ENCODE data around the gene TFAP2A. TPM values are rescaled to one million over a fixed set of nuclear protein-coding genes. Genes with fewer than 3 reads are reported as not detected.

Gene TFAP2A
- total RNA-seq, 1 donor from 2014 or later: 3.4 TPM

GRCh38 chr6:10411971-10412460, 2.9 kb downstream of the TFAP2A start:
- no peak for FAIRE-seq
- no peaks in the 10 kb centered on the region for H3K27me3 ChIP-seq (ENCODE audit: control insufficient read depth, insufficient read depth, low read length)
- peak overlapping the region; percentile 61 for H3K4me3 ChIP-seq (ENCODE audit: low read depth, low read length)
- no peak for TF ChIP-seq CTCF (IDR thresholded peaks at IDR 0.05; ENCODE audit: insufficient read depth, low read length, severe bottlenecking)
- DNase-seq (ENCODE audit: low read depth): peak; percentile 70
- H3K36me3 ChIP-seq (ENCODE audit: control insufficient read depth, insufficient read depth, low read length): peaks cover 11% of the 10 kb centered on the region

- no peak for TF ChIP-seq CTCF (IDR thresholded peaks at IDR 0.05; ENCODE audit: insufficient read depth, low read length, severe bottlenecking)
- Histone ChIP-seq H3K4me3 (ENCODE audit: low read depth, low read length) (peak overlapping the region; percentile 61), H3K27me3 (ENCODE audit: control insufficient read depth, insufficient read depth, low read length) (no peaks in the 10 kb centered on the region), H3K36me3 (ENCODE audit: control insufficient read depth, insufficient read depth, low read length) (peaks cover 11% of the 10 kb centered on the region)
- FAIRE-seq (no peak), DNase-seq (ENCODE audit: low read depth) (no peak)
These were observed 3.5 kb downstream of the TFAP2A start for GRCh38 chr6:10411131-10411970.

GRCh38 chr6:10410207-10411050, 4.4 kb downstream of the TFAP2A start:
- no peaks in the 10 kb centered on the region for H3K27me3 ChIP-seq (ENCODE audit: control insufficient read depth, insufficient read depth, low read length)
- no peak for TF ChIP-seq CTCF (IDR thresholded peaks at IDR 0.05; ENCODE audit: insufficient read depth, low read length, severe bottlenecking)
- peak overlapping the region; percentile 61 for H3K4me3 ChIP-seq (ENCODE audit: low read depth, low read length)
- no peak for FAIRE-seq
- H3K36me3 ChIP-seq (ENCODE audit: control insufficient read depth, insufficient read depth, low read length): peaks cover 11% of the 10 kb centered on the region
- DNase-seq (ENCODE audit: low read depth): peak; percentile 12

- Histone ChIP-seq H3K27me3 (ENCODE audit: control insufficient read depth, insufficient read depth, low read length) (no peaks in the 10 kb centered on the region), H3K36me3 (ENCODE audit: control insufficient read depth, insufficient read depth, low read length) (peaks cover 12% of the 10 kb centered on the region), H3K4me3 (ENCODE audit: low read depth, low read length) (peak overlapping the region; percentile 61)
- TF ChIP-seq CTCF (IDR thresholded peaks at IDR 0.05; ENCODE audit: insufficient read depth, low read length, severe bottlenecking): no peak
- FAIRE-seq (no peak), DNase-seq (ENCODE audit: low read depth) (no peak)
These were observed 5.1 kb downstream of the TFAP2A start for GRCh38 chr6:10409731-10410206.

- FAIRE-seq (no peak), DNase-seq (ENCODE audit: low read depth) (peak; percentile 43)
- Histone ChIP-seq H3K27me3 (ENCODE audit: control insufficient read depth, insufficient read depth, low read length) (no peaks in the 10 kb centered on the region), H3K4me3 (ENCODE audit: low read depth, low read length) (peak overlapping the region; percentile 61), H3K36me3 (ENCODE audit: control insufficient read depth, insufficient read depth, low read length) (peaks cover 12% of the 10 kb centered on the region)
- no peak for TF ChIP-seq CTCF (IDR thresholded peaks at IDR 0.05; ENCODE audit: insufficient read depth, low read length, severe bottlenecking)
These were observed 5.6 kb downstream of the TFAP2A start for GRCh38 chr6:10409233-10409721.
